GM08714 (cell line): ENCODE data around the gene PDE1A.

Experiments
- H3K4me3 ChIP-seq: fragments of 200-500 bp; sonication (Bioruptor generic); 2 replicates; pipeline ENCODE4 v1.5.1; 2014; ENCODE audit warnings: mild to moderate bottlenecking, low read length, inconsistent platforms
- ZNF274 ChIP-seq: IDR thresholded peaks from 2 replicates; pipeline ENCODE4 v1.6.1; 2012; ENCODE audit warnings: mild to moderate bottlenecking, low read depth, low read length

PDE1A gene

DNA sequence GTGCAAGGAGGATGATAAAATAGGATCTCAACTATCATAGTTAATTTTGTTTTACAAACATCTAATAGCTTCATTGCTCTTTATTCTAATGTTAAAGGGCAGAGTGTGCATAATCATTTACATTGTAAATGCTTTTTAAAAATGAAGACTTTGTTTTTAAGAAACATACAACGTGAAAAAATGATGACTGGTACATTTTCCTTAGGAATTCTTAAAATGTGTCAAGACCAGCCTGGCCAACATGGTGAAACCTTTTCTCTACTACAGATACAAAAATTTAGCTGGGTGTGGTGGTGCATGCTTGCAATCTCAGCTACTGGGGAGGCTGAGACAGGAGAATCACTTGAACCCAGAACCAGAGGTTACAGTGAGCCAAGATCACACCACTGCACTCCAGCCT, 179.0 kb downstream of the PDE1A start:
- TF ChIP-seq ZNF274: no peak
- H3K4me3 ChIP-seq: no peak overlapping the region

GRCh38 chr2:182245963-182246362, 180.9 kb downstream of the PDE1A start:
- H3K4me3 ChIP-seq: no peak overlapping the region
- no peak for TF ChIP-seq ZNF274

- H3K4me3 ChIP-seq: no peak overlapping the region
- TF ChIP-seq ZNF274: no peak
Measured at GRCh38 chr2:182242609-182243008, 184.2 kb downstream of the PDE1A start.

DNA sequence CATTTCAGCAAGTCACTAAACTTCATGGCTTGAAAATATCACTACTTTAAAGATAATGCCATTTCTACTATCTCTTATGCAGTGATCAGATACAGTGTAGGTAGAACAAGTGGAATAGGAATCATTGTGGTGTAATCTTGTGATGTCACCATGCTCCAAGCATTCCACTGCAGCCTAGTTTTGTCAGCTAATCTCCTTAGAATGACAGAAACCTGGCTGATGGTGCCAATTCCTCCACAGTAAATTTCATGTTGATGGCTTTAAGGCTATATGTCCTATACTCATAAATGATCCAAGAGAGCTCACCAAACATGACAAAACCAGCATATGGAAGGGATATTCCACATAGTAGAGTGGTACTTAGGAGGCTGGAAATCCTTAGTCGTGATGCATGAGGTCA, 184.9 kb downstream of the PDE1A start:
- TF ChIP-seq ZNF274: no peak

GRCh38 chr2:182240862-182241371, 185.9 kb downstream of the PDE1A start:
- no peak for TF ChIP-seq ZNF274

More for the DNA sequence above, 184.9 kb downstream of the PDE1A start:
- no peak overlapping the region for H3K4me3 ChIP-seq

GRCh38 chr2:182230561-182230960, 196.3 kb downstream of the PDE1A start:
- H3K4me3 ChIP-seq: no peak overlapping the region
- TF ChIP-seq ZNF274: no peak

More at GRCh38 chr2:182240862-182241371, 185.9 kb downstream of the PDE1A start:
- H3K4me3 ChIP-seq: no peak overlapping the region

- no peak for TF ChIP-seq ZNF274
- no peak overlapping the region for H3K4me3 ChIP-seq
Measured at GRCh38 chr2:182229297-182229696, 197.5 kb downstream of the PDE1A start.

DNA sequence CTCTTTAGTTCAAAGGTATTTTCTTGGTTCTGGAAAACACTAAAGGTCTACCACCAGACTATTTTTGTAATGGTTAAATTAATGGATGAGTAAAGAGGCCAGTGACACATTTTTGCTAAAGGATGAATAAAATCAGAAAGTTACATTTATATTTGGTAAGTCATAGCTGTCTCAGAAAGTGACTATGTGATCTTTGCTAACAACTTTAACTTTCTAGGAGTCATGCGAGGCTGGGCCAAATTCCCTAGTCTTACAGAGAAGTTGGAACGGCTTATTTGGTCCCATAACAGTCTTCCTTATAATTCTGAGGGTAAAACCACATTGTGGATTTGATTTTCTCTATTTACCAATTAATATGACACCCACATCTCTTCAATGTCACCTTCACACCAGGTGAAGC, 198.1 kb downstream of the PDE1A start:
- no peak overlapping the region for H3K4me3 ChIP-seq
- TF ChIP-seq ZNF274: no peak

DNA sequence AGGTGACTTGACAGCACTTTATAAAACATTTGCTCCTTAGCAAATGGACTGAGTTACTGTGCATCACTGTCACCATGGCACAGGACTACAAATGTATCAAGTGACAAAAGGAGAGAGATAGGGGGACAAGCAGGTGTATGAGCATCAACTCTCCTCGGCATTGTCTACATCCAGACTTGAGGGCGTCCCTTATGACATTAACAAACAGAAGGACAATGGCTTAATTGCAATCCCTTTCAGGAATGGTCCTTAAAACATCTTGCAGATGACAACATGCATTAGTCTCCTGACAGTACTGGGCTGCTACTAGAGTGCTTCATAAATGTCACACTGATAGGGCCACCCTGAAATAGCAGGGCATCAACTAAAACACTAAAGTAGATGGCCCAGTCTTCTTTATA, 198.8 kb downstream of the PDE1A start:
- no peak overlapping the region for H3K4me3 ChIP-seq
- TF ChIP-seq ZNF274: no peak

GRCh38 chr2:182226807-182227206, 200.0 kb downstream of the PDE1A start:
- no peak overlapping the region for H3K4me3 ChIP-seq
- no peak for TF ChIP-seq ZNF274

DNA sequence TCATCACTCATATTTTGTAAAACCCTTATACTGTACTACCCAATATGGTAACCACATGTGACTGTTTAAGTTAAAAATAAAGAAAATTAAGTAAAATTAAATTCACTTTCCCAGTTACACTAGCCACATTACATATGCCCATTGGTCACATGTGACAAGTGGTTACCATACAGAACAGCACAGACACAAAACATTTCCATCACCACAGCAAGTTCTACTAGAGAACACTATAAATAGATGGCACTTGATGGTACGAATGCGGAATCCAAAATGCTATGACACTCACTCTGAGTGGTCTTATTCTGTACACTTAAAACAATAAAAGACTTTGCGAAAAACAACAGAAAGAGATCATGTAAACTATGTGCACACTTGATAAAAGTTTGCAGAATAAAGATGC, 202.2 kb downstream of the PDE1A start:
- no peak overlapping the region for H3K4me3 ChIP-seq
- no peak for TF ChIP-seq ZNF274

DNA sequence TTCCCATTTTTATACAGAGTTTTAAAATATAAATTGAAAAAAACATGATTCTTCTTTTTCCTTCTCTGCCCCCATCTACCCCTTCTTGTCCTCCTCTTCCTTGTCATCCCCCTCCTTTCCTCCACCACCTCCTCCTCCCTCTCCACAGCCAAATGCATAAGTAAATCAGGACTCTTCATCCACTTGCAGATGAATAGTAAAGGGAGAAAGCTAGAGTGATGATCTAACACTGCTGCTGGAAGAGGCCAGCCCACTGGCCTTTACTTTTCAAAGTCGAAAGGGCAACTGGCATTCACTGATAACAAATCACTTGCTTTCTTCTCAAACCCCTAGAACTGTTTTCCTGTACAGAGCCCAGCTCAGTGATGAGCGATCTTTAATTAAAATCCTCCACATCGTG, 205.8 kb downstream of the PDE1A start:
- TF ChIP-seq ZNF274: no peak
- H3K4me3 ChIP-seq: no peak overlapping the region

DNA sequence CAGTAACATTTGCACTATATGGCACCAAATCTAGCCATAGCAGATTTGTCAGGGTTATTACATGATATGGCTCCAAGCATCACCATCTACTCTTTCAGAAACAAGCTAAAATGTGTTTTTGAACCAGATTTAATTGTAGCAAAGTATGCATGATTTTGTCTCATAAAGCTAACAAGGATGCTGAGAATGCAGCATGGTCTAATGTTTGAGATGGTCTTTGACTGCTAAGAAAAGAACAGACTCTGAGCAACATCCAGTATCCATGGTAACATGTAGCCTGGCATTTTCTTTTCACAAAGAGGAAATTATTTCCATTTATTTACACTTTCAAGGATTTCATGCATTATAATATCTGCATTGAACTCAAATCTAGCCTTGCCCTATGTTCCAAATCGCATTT, 206.5 kb downstream of the PDE1A start:
- no peak overlapping the region for H3K4me3 ChIP-seq
- no peak for TF ChIP-seq ZNF274

- no peak overlapping the region for H3K4me3 ChIP-seq
- no peak for TF ChIP-seq ZNF274
Measured at GRCh38 chr2:182210669-182211068, 216.2 kb downstream of the PDE1A start.

DNA sequence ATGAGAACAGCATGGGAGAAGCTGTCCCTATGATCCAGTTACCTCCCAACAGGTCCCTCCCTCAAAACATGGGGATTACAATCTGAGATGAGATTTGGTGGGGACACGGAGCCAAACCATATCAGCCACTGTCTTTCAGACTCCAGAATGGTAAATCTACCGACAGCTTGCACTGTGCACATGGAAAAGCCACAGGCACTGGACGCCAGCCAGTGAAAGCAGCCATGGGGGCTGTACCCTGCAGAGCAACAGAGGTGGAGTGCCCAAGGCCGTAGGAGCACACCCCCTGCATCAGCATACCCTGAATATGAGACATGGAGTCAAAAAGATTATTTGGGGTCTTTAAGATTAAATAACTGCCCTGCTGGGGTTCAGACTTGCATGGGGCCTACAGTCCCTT, 218.4 kb downstream of the PDE1A start:
- no peak overlapping the region for H3K4me3 ChIP-seq

GRCh38 chr2:182207049-182207746, 219.6 kb downstream of the PDE1A start:
- H3K4me3 ChIP-seq: no peak overlapping the region
- no peak for TF ChIP-seq ZNF274

More for the DNA sequence above, 218.4 kb downstream of the PDE1A start:
- no peak for TF ChIP-seq ZNF274

DNA sequence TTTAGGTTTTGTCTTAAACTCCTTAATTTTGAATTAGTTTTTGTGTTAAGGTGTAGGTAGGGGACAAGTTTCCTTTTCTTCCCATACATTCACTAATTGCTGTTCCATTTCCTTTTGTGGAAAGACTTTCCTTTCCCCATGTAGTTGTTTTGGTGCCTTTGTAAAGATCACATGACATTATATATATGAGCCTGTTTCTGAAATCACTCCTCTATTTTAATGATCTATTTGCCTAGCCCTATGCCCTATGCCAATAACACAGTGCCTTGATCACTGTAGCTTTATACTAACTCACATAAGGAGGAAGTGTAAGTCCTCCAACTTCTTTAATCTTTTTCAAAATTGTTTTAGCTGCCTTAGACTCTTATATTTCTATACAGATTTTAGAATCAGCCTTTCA, 229.3 kb downstream of the PDE1A start:
- no peak overlapping the region for H3K4me3 ChIP-seq
- TF ChIP-seq ZNF274: no peak
